Hematopoietic multipotent progenitor cell treated with erythropoietin and hydrocortisone succinate and interleukin-3 and kit ligand, for 6 days (in vitro differentiated cells): ENCODE results near the gene S100A8.
A peak's percentile ranks its signal among the peaks of the same experiment; 100 is the strongest.

ENCODE experiments used
- DNase-seq: peaks from one replicate; pipeline ENCODE4 v3.0.0-alpha.2; 2015

Gene S100A8

DNA sequence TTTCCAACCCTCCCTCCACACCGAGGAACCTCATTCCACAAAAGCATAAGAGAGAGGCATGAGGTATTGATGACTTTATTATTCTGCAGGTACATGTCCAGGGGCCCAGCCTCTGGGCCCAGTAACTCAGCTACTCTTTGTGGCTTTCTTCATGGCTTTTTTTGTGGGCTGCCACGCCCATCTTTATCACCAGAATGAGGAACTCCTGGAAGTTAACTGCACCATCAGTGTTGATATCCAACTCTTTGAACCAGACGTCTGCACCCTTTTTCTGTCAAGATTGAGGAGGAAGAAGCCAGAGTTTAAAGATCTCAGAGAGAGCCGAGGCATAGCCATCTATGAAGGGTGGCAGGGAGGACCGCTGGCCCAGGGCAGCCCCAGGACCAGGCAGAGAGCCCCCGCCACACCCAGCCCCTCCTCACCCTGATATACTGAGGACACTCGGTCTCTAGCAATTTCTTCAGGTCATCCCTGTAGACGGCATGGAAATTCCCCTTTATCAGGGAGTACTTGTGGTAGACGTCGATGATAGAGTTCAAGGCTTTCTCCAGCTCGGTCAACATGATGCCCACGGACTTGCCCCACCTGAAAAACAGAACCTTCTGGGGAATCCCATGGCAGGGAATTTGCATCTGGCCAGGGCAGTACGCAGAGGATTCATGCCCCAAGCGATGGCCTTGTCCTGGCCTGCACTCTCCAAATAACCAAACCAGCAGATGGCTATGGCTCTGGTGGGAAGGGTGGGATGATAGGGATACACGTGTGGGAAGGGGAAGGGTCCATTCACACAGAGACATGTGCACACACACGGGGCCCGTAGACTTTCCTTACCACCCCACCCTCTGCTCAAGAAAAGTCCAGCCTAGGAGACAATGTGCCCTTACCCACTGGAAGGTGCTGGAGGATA lies 647 bp downstream of the S100A8 start:
- peak; percentile 46 for DNase-seq

- no peak for DNase-seq
These were observed 1.5 kb downstream of the S100A8 start for GRCh38 chr1:153389401-153389800.

DNA sequence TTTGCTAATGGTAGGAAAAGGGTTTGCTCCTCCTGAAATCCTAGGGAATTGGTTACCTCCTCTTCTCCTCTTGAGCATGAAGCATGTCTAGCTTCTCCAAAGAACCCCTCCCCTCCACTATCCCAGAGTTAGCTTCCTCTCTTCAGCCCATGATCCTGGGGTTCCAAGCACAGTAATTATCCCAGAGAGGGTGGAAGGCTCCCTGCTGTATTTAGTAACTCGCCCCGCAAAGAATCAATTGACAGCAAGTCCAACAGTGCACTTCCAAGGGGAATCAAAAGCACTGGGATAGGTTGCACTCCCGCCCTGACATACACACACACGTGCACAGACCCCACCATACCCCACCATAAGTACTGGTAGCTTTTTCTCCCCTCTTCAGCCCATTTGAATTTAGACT lies 3.1 kb downstream of the S100A8 start:
- no peak for DNase-seq

DNA sequence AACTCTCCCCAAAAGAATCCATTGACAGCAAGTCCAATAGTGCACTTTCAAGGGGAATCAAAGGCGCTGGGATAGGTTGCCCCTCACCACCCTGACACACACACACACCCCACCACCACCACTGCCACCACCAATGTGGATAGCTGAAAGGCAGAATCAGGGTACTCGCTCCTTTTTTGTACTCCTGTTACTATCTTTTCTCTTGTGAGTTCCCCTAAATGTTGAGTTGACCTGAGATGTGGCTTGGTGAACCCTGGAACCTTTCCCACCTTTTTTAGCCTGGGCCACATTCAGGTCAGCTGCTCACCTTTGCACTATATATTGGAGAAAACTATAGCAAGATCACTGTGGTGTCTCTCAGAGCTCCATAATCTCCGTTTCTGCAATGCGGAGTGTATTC lies 3.9 kb downstream of the S100A8 start:
- no peak for DNase-seq

GRCh38 chr1:153386500-153386901 lies 4.4 kb downstream of the S100A8 start:
- DNase-seq: peak; percentile 59

DNA sequence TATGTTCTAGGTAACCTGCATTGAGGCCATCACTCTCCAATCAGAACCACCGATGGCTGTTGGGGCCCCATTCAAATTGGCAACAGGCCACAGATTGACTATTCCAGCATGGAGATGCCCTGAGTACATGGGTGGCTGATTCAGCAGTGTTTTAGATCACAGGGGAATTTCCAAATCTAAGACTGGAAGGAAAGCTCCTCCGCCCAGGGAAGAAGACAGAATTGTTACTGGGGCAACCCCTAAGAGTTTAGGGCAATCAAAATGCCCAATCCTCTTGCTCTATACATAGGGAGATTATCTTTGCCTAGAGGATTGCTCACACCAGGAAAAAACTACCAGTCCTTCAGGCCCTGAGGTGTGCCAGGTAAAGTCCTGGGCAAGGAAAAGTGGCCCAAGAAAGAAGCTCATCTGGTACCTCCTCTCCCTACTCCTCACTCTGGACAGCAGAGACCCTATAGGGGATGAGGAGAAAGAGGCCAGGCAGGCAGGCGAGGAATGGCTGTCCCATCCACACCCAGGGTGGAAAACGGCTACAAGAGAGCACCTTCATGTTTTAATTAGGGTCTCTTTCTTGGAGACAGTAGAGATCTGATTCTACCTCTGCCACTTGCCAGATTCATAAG lies 5.8 kb downstream of the S100A8 start:
- DNase-seq: no peak

DNA sequence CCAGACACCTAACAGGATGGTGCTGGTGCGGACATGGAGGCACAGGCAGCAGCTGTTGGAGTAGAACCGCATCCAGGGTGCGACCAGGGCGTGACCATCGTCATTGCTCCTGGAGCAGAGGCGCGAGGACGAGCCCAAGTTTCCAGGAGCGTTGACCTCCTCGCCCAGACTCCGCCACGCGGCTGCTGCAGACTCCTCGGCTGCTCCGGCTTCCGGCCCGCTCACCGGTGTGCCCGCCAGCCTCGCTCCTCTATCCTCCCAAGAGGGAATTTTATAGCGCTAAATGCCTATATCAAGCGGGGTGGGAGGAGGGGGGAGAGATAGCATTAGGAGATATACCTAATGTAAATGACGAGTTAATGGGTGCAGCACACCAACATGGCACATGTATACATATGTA lies 10.2 kb downstream of the S100A8 start:
- DNase-seq: no peak

DNA sequence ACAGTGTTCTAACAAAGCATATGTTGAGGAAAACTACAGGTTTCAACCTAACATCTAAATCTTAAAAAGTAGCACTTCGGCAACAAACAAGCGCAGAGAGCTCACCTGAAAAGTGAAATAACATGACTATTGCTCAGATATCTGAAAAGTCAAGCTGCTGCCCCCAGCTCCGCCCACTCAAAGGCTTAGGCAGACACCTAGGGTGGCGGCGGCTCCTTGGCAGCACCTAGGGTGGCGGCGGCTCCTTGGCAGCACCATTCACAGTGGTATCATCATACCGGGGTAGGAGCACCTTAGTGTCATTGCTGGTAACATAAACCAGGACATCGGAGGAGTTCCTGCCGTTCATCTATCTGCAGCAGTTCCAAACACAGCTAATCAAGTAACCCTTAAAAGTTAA lies 11.3 kb downstream of the S100A8 start:
- DNase-seq: no peak

- DNase-seq: peak; percentile 72
These were observed 15.4 kb downstream of the S100A8 start, which contains the start of gene S100A12 for GRCh38 chr1:153375511-153375910. Gene S100A12 (minus strand): TSS chr1:153375621. CDS start chr1:153374592, 1,029 bp downstream.

DNA sequence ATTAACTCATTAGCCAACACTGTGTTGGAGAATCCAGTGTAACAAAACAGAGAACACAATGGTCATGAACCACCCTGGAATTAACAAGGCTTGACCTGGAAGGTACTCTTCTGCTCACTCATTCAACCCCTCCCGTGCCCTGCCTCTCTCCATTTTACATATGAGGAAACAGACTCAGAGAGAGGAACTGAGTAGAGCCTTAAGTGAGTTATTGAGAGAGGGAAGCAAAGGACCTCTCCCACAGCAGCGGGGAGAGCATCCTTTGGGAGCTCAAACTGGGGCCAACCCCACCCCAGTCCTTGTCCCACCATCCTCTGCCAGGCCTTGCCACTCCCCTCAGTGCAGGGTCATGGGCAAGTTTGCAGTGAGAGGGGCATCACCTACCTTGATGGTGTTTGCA lies 16.8 kb downstream of the S100A8 start:
- no peak for DNase-seq

DNA sequence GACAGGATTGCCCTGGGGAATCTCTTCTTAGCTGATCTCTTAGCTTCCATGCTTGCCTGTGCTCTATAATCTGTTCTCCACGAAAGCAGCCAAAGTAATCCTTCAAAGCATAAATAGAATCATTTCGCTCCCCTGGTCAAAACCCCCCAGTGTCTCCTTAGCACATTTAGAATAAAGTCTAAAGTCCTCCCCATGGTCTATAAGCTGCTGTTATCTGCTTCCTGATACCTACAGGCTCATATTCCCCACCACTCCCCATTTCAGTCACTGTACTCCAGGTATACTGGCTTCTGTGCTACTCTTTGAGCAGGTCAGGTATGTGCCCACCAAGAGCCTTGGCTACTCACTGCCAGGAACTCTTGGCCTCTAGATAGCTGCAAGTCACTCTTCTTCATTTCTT lies 18.3 kb downstream of the S100A8 start:
- DNase-seq: no peak

DNA sequence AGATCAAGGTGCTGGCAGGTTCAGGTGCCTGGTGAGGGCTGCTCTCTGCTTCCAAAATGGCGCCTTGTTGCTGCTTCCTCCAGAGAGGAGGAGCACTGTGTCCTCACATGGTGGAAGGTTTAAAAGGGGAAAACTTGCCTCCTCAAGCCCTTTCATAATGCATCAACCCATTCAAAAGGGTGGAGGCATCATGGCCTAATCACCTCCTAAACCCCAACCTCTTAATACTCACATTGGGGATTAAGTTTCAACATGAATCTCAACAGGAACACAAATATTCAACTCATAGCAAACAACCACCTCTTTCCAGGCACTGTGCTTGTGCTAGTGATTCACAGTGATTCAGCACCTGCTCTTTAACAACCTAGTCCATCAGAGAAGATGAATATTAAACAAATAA lies 19.6 kb downstream of the S100A8 start:
- DNase-seq: no peak

GRCh38 chr1:153370146-153370545 lies 20.7 kb downstream of the S100A8 start:
- no peak for DNase-seq

DNA sequence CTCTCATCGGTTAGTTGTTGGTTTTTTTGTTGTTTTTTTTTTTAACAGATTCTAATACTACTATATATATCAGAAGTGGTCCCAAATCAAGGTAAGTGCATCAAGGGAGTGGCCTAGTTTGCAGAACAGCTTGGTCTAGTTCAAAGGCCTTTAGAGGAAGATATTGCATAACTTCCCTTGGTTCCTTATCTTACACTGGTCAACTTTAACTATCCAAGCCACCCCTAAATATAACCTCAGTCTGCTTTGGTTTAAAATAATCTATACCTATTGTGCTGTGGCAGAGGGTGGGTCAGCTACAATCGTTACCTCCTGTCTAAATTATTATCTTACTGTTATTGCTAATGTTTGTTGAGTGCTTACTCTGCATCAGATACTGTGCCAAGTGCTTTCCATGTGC lies 22.4 kb downstream of the S100A8 start:
- DNase-seq: peak; percentile 60

DNA sequence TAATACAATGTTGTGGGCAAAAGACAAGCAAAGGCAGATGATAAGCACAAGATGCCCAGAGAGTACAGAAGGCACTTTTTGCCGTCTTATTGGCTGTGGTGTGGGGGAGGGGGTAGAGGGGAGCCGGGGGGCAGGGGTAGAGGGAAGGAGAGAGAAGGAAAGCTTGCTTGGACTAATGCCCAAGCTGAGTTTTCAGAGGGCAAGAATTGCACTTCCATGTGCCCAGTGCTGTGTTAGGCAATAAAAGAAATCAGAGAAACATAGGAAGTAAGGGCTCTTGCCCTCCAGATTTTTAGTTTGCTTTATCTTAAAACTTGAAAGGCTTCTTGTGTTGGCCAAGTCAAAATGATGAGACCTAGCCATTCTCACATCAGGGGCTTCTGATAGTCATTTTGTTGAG lies 23.8 kb downstream of the S100A8 start:
- no peak for DNase-seq

DNA sequence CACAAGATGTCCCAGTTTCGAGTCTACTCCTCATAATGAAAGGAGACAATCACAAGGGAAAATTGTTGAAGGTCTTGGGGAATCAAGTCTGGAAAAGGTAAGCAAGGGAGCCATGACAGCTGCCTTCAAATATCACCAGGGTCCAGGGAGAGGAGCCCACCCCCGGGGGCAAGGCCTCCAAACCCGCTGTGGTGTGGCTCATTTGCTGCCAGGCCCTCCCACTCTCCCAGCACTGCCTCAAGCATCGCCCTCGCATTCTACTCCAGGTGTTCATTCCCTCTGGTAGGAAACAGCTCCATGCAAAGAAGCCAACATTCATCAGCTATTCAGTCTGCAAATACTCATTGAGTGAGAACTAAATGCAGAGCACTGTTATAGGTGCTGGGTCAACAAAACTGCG lies 24.6 kb downstream of the S100A8 start:
- no peak for DNase-seq

GRCh38 chr1:153365696-153366095 lies 25.2 kb downstream of the S100A8 start:
- no peak for DNase-seq

DNA sequence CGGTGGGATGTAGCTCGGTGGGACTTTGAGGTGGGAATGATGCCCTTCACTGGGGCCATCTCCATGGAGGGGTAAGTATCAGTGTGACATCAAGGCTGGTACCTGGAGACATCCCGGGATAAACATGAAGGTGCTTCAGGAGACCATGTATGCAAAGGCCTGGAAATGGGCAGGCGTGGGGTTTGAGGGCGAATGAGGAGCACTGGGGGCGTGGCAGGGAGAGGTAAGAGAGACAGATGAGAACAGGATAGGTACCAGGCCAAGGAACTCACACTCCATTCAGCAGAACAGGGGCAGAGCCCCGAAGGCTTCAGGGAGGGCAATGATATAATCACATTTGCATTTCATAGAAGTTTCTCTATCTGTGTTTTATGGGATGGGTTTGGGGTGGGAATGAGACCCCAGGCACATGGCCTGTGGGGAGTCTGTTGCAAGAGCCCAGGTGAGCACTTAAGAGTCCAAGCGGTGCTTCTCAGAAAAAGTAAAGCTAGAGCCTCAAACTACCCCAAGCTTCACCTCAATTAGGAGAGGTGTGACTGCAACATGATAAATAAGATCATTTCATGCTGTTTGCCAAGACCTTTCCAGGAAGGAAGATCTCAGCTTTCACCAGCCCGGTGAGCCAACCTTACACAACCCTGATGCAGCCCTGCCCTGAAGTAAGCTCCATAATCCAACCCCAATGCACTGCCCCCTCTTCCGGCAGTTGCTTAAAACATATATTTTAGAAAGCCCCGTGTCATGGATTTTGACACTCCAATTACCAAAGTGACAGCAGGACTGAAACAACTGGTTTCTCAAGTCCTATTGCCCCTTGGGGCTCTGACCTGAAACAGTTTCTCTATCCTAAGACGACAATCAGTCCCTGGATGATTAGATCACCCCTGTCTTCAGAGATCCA lies 25.9 kb downstream of the S100A8 start:
- no peak for DNase-seq

DNA sequence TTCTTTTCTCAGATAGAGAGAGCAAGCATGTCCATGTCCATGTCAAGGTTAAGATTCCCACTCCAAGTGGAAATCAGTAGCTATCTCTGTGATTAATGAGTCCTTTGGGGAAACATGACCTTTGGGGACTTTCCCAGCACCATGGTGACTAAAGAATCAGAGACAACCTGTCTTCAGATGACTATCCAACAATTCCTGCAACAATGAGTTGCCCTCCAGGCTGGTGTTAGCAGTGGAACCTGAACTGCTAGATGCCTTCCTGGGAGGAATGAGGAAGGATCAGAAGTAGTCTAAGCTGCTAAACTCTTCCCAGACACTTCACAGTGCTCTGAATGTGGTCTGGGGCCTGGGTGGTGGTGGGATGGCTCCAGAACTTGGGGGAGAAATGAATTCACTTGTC lies 26.7 kb downstream of the S100A8 start:
- DNase-seq: no peak

DNA sequence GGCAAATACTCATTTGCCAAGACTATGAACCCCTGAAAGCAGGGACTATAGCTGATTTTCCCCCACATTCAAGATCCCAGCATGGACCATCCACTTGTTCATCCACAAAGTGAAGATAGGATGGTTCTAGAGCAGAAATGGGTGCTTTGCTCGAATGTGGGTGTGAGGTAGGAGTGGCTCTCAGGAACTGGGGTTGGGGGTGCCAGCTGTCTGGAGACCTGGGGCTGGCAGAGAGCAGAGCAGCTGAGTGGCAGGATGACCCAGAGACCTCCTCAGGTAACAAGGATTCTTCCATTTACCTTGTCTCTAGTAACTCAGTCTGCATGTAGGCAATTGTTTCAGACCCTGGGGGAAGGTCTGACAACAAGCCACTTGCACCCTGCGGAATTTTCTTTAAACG lies 27.2 kb downstream of the S100A8 start:
- DNase-seq: no peak

DNA sequence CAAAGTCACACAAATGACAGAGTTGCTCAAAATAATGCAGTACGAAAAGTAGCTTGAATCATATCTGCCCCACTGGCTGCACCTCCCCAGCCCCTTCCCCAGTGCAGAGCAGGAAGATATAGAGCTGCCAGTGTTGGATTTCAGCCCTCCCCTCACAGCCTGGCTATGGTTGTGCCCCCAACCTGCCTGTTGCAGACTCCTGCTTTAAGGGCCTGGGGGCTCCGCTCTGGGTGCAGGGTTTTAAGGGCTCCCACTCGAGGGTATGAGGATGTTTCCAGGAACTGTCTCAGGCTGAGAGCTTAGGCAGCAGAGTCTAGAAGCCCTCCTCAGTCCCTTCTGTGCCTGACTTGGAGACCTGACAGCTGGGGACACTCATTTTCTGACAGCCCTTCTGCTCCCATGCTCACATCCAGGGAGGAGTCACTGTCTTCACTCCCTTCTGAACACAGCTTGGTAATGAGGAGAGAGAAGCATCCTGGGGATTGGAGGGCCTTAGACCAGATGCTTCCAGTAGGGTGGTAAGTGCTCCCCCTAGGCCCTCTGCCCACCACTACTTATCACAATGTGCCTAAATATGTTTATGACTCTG lies 28.6 kb downstream of the S100A8 start:
- DNase-seq: no peak

DNA sequence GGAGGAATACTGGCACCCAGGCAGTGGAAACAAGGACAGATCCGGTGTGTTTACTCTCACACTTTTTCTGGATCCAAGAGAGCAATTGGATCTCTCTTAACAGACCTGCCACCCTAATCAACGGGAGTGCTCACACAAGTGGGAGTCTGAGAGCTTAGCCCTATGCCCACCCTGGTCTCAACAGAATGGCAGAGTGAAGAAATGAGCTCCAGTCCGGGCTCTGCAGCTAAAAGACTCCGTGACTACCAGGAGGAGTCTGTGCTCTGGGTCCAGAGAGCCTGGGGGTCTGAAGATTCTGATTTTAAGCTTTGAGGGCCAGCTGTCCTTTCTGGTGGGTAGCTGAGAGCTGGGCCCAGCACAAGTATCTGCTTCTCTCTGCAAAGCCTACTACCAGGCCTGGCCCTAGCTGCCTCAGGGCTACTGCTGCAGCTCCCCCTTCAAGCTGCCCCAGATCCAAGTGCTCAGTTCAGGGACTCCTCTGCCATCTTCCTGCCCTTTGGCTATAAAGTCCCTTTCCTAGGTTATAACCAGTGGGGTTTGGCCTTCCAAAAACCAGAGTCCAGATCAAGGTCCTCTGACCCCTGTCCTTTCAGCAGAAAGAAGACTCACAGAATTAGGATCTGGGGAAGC lies 29.3 kb downstream of the S100A8 start:
- no peak for DNase-seq
